Hepatocyte (in vitro differentiated cells): Measurements from ENCODE around the gene BMP2. TPM values are rescaled to one million over a fixed set of nuclear protein-coding genes. Genes with fewer than 3 reads are reported as not detected.
A peak's percentile ranks its signal among the peaks of the same experiment; 100 is the strongest.

Experiments
- DNase-seq: peaks from one replicate; pipeline ENCODE4 v3.0.0-alpha.2; 2016; ENCODE audit warnings: low spot score
- H2AFZ ChIP-seq: fragments of 200-600 bp; sonication (generic); 2 replicates; pipeline ENCODE4 v1.6.0; 2016; ENCODE audit warnings: antibody characterized with exemption, mild to moderate bottlenecking
- H3K27ac ChIP-seq: fragments of 200-600 bp; sonication (generic); 2 replicates; pipeline ENCODE4 v1.5.1; 2016; ENCODE audit warnings: mild to moderate bottlenecking
- H3K27me3 ChIP-seq: fragments of 200-600 bp; sonication (generic); 2 replicates; pipeline ENCODE4 v1.6.1; 2016
- H3K36me3 ChIP-seq: fragments of 200-600 bp; sonication (generic); replicated peaks from 2 replicates; pipeline ENCODE4 v1.5.1; 2016; ENCODE audit warnings: low read depth; ENCODE audit not compliant: insufficient read depth
- H3K4me1 ChIP-seq: fragments of 200-600 bp; sonication (generic); 2 replicates; pipeline ENCODE4 v1.5.1; 2016; ENCODE audit warnings: mild to moderate bottlenecking, moderate library complexity; ENCODE audit not compliant: insufficient read depth
- H3K4me2 ChIP-seq: fragments of 200-600 bp; sonication (generic); 2 replicates; pipeline ENCODE4 v1.6.0; 2016
- H3K4me3 ChIP-seq: fragments of 200-600 bp; sonication (generic); 2 replicates; pipeline ENCODE4 v1.5.1; 2016; ENCODE audit warnings: mild to moderate bottlenecking
- H3K79me2 ChIP-seq: fragments of 200-600 bp; sonication (generic); 2 replicates; pipeline ENCODE4 v1.6.0; 2017; ENCODE audit warnings: mild to moderate bottlenecking
- H3K9me2 ChIP-seq: fragments of 200-600 bp; sonication (generic); replicated peaks from 2 replicates; pipeline ENCODE4 v1.6.0; 2017; ENCODE audit warnings: mild to moderate bottlenecking; ENCODE audit not compliant: insufficient read depth
- H3K9me3 ChIP-seq: fragments of 200-600 bp; sonication (generic); 2 replicates; pipeline ENCODE4 v1.5.1; 2016; ENCODE audit warnings: low read depth, mild to moderate bottlenecking
- H4K20me1 ChIP-seq: fragments of 200-600 bp; sonication (generic); 2 replicates; pipeline ENCODE4 v1.6.0; 2016; ENCODE audit warnings: mild to moderate bottlenecking; ENCODE audit not compliant: insufficient read depth, poor library complexity, severe bottlenecking
- CTCF ChIP-seq: fragments of 200-600 bp; sonication (generic); IDR thresholded peaks from 2 replicates; pipeline ENCODE4 v1.5.1; 2016; ENCODE audit warnings: antibody characterized with exemption, mild to moderate bottlenecking; ENCODE audit not compliant: poor library complexity
- EZH2 ChIP-seq: fragments of 200-600 bp; sonication (generic); IDR thresholded peaks from 2 replicates; pipeline ENCODE4 v1.6.1; 2016; ENCODE audit warnings: antibody characterized with exemption, mild to moderate bottlenecking, borderline replicate concordance
- EZH2phosphoT487 ChIP-seq: fragments of 200-600 bp; sonication (generic); IDR thresholded peaks from one replicate; pipeline ENCODE4 v1.6.1; 2018; ENCODE audit warnings: antibody characterized with exemption, mild to moderate bottlenecking, low read depth, moderate library complexity; ENCODE audit not compliant: unreplicated experiment, severe bottlenecking
- WGBS: methylation state at CpG from one replicate; pipeline ENCODE4 v1.1.6; 2016; ENCODE audit warnings: low lambda C conversion rate; ENCODE audit errors: missing lambda C conversion rate; 5-methylcytosine and 5-hydroxymethylcytosine counted together
- polyA plus RNA-seq: library from polyadenylated mRNA; unstranded; fragments of >200 nt; fragmentation: Nextera tagmentation; extraction: Ambion mirVana; gene quantifications from 2 replicates; pipeline ENCODE4 v1.2.1, GENCODE V29; 2016
- total RNA-seq: library from RNA; depleted of rRNA; stranded (reverse); fragments of >200 nt; gene quantifications from 2 replicates; pipeline ENCODE4 v1.2.3, GENCODE V29; 2014

BMP2 gene
- total and polyA plus RNA-seq, 2 experiments from 2014 or later: 64.6 to 72.0 TPM

GRCh38 chr20:6740096-6740495, 27.4 kb upstream of the BMP2 start:
- Histone ChIP-seq H3K4me3 (no peak overlapping the region), H3K9me2 (no peaks in the 10 kb centered on the region), H3K9me3 (no peaks in the 10 kb centered on the region), H3K27ac (no peak overlapping the region), H3K27me3 (no peaks in the 10 kb centered on the region), H2AFZ (no peak overlapping the region), H3K4me1 (no peaks in the 10 kb centered on the region), H3K79me2 (no peaks in the 10 kb centered on the region), H3K36me3 (no peaks in the 10 kb centered on the region), H3K4me2 (no peak overlapping the region), H4K20me1 (no peaks in the 10 kb centered on the region)
- WGBS: 86% methylated on average over 3 of the region's 3 CpGs
- no peak for DNase-seq
- TF ChIP-seq EZH2 (no peak), EZH2phosphoT487 (no peak), CTCF (no peak)

GRCh38 chr20:6744180-6744579, 23.3 kb upstream of the BMP2 start:
- H2AFZ ChIP-seq: no peak overlapping the region
- no peaks in the 10 kb centered on the region for H4K20me1 ChIP-seq
- no peaks in the 10 kb centered on the region for H3K27me3 ChIP-seq
- no peak overlapping the region for H3K27ac ChIP-seq
- no peaks in the 10 kb centered on the region for H3K9me3 ChIP-seq
- H3K4me3 ChIP-seq: no peak overlapping the region
- 100% methylated on average over 1 of the region's 1 CpG for WGBS
- H3K4me1 ChIP-seq: no peaks in the 10 kb centered on the region
- H3K79me2 ChIP-seq: no peaks in the 10 kb centered on the region
- H3K36me3 ChIP-seq: no peaks in the 10 kb centered on the region
- no peak overlapping the region for H3K4me2 ChIP-seq
- no peak for DNase-seq
- TF ChIP-seq EZH2 (no peak), CTCF (no peak), EZH2phosphoT487 (no peak)
- H3K9me2 ChIP-seq: no peaks in the 10 kb centered on the region

GRCh38 chr20:6744805-6745204, 22.7 kb upstream of the BMP2 start:
- no peaks in the 10 kb centered on the region for H3K9me3 ChIP-seq
- no peaks in the 10 kb centered on the region for H3K27me3 ChIP-seq
- no peaks in the 10 kb centered on the region for H3K79me2 ChIP-seq
- peak; percentile 31 for DNase-seq
- WGBS: 79% methylated on average over 4 of the region's 4 CpGs
- H3K36me3 ChIP-seq: no peaks in the 10 kb centered on the region
- no peak overlapping the region for H3K27ac ChIP-seq
- no peaks in the 10 kb centered on the region for H4K20me1 ChIP-seq
- no peak overlapping the region for H3K4me3 ChIP-seq
- no peak for TF ChIP-seq EZH2phosphoT487
- TF ChIP-seq EZH2: no peak
- no peak for TF ChIP-seq CTCF
- H2AFZ ChIP-seq: no peak overlapping the region
- H3K9me2 ChIP-seq: no peaks in the 10 kb centered on the region
- H3K4me1 ChIP-seq: no peaks in the 10 kb centered on the region
- H3K4me2 ChIP-seq: no peak overlapping the region
